ENCODE data around the gene RBM15B.

Gene RBM15B

GRCh38 chr3:51375571-51375970, 15.5 kb upstream of the RBM15B start:
- H4K20me1 ChIP-seq, result no peaks in the 10 kb centered on the region
- no peak for TF ChIP-seq Cebpa-rat (IDR thresholded peaks at IDR 0.05)
- peaks cover 27% of the 10 kb centered on the region for H3K4me1 ChIP-seq
- H3K27ac ChIP-seq, result no peak overlapping the region
- H3K4me3 ChIP-seq, result no peak overlapping the region
- no peaks in the 10 kb centered on the region for H3K36me3 ChIP-seq
- H3K27me3 ChIP-seq, result no peaks in the 10 kb centered on the region
- no peak overlapping the region for H3K9ac ChIP-seq
- H3K4me2 ChIP-seq, result no peak overlapping the region
- H3K9me3 ChIP-seq, result no peaks in the 10 kb centered on the region

DNA sequence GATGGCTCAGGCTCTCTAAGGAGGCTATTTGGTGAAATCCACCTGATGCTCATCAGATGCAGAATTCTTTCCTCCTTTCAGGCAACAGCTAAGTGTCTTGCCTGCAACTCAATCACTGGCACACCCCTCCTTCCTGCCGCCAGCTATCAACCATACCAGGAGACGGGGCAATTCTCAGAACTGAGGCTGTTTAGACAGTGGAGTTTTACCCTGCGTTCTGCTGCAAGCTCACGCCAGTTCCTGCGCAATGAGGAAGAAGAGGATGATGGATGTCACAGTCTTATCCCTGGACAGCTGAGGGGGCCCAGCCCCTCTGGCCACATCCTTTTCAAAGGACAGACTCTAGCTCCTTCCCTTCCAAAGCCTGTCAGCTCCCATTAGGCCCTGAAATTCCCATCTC, 13.0 kb upstream of the RBM15B start:
- peak overlapping the region; percentile 80 for H3K27ac ChIP-seq
- no peaks in the 10 kb centered on the region for H3K9me3 ChIP-seq
- no peaks in the 10 kb centered on the region for H3K36me3 ChIP-seq
- peaks cover 43% of the 10 kb centered on the region for H3K4me1 ChIP-seq
- no peak overlapping the region for H3K4me3 ChIP-seq
- TF ChIP-seq Cebpa-rat (IDR thresholded peaks at IDR 0.05), result no peak
- H3K4me2 ChIP-seq, result peak overlapping the region; percentile 84
- no peaks in the 10 kb centered on the region for H4K20me1 ChIP-seq
- H3K9ac ChIP-seq, result 0 out of 2 replicates have a peak overlapping the region, but pooled peaks have one; percentile 47
- no peaks in the 10 kb centered on the region for H3K27me3 ChIP-seq

DNA sequence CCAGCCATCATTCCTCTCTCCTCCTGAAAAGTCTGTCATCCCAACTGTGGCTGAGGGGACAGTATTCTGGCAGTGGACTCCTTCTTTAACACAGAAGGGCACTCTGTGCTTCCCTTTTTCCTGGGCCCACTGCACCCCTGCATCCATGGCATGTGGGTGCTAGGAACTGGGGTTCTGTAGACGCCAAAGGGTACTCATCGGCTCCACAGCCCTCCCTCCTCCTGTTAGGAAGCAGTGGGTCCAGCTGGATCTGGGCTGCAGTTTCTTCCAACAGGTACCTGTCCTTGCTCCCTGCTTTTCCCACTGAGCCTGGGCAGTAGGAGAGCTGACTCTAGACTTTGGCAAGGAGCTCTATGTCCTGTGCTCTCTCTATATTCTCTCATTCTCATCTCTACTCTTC, 12.4 kb upstream of the RBM15B start:
- H3K36me3 ChIP-seq, result no peaks in the 10 kb centered on the region
- H3K27me3 ChIP-seq, result no peaks in the 10 kb centered on the region
- peak overlapping the region; percentile 80 for H3K27ac ChIP-seq
- no peaks in the 10 kb centered on the region for H3K9me3 ChIP-seq
- peaks cover 49% of the 10 kb centered on the region for H3K4me1 ChIP-seq
- H4K20me1 ChIP-seq, result no peaks in the 10 kb centered on the region
- peak overlapping the region; percentile 84 for H3K4me2 ChIP-seq
- no peak for TF ChIP-seq Cebpa-rat (IDR thresholded peaks at IDR 0.05)
- peak overlapping the region; percentile 47; the same call in 1 of the 2 replicates for H3K9ac ChIP-seq
- H3K4me3 ChIP-seq, result no peak overlapping the region

- H3K27me3 ChIP-seq, result no peaks in the 10 kb centered on the region
- H3K9me3 ChIP-seq, result no peaks in the 10 kb centered on the region
- H3K36me3 ChIP-seq, result no peaks in the 10 kb centered on the region
- peaks cover 54% of the 10 kb centered on the region for H3K4me1 ChIP-seq
- H3K9ac ChIP-seq, result peak overlapping the region; percentile 65
- H4K20me1 ChIP-seq, result no peaks in the 10 kb centered on the region
- no peak for TF ChIP-seq Cebpa-rat (IDR thresholded peaks at IDR 0.05)
- H3K27ac ChIP-seq, result peak overlapping the region; percentile 80
- no peak overlapping the region; the same call in 1 of the 2 replicates for H3K4me3 ChIP-seq
- H3K4me2 ChIP-seq, result peak overlapping the region; percentile 84
These were observed 11.8 kb upstream of the RBM15B start for GRCh38 chr3:51379301-51379700.

DNA sequence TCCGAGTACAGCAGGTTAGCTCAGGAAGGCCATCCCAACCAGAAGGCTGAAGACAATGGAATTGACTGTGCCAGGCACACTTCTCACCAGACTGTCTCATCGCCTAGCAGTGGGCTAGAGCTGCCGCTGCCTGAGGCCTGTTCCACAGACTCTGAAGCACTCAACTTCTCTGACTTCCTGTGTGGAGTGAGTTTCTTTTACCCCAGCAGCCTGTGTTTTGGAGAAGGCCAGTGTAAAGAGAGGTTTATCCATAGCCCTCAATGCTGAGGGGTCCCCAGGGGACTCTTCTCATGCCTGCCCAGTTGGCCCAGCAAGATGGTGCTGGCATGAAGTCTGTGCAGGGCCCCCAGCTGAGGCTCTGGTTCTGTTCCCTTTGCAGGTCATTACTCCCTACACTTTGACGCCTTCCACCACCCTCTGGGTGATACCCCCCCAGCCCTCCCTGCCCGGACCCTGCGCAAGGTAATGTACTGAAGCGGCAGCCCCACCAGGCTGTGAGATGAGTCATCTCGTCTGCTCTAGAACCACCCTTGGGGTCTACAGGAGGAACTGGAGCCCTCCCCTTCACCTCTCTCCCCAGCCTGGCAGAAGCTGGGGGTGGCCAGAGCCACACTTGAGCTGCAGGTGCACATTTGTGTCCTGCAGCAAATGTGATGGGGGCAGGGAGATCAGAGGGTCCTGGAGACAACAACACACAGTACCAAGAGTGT, 11.2 kb upstream of the RBM15B start:
- H3K4me2 ChIP-seq, result peak overlapping the region; percentile 84
- H3K9ac ChIP-seq, result peak overlapping the region; percentile 65
- H3K27ac ChIP-seq, result peak overlapping the region; percentile 80

GRCh38 chr3:51380601-51381332, 10.3 kb upstream of the RBM15B start:
- H3K27ac ChIP-seq, result peak overlapping the region; percentile 80
- 0 out of 2 replicates have a peak overlapping the region, but pooled peaks have one; percentile 4 for H3K9ac ChIP-seq
- H4K20me1 ChIP-seq, result no peaks in the 10 kb centered on the region
- no peaks in the 10 kb centered on the region for H3K36me3 ChIP-seq
- peak overlapping the region; percentile 84 for H3K4me2 ChIP-seq
- TF ChIP-seq Cebpa-rat (IDR thresholded peaks at IDR 0.05), result no peak
- H3K9me3 ChIP-seq, result no peaks in the 10 kb centered on the region
- H3K4me1 ChIP-seq, result peaks cover 55% of the 10 kb centered on the region
- H3K27me3 ChIP-seq, result no peaks in the 10 kb centered on the region
- H3K4me3 ChIP-seq, result no peak overlapping the region

More for the DNA sequence above, 11.2 kb upstream of the RBM15B start:
- no peak for TF ChIP-seq Cebpa-rat (IDR thresholded peaks at IDR 0.05)
- Histone ChIP-seq H3K36me3 (no peaks in the 10 kb centered on the region), H3K4me1 (peaks cover 54% of the 10 kb centered on the region), H3K27me3 (no peaks in the 10 kb centered on the region), H3K4me3 (no peak overlapping the region; the same call in 1 of the 2 replicates), H4K20me1 (no peaks in the 10 kb centered on the region), H3K9me3 (no peaks in the 10 kb centered on the region)

DNA sequence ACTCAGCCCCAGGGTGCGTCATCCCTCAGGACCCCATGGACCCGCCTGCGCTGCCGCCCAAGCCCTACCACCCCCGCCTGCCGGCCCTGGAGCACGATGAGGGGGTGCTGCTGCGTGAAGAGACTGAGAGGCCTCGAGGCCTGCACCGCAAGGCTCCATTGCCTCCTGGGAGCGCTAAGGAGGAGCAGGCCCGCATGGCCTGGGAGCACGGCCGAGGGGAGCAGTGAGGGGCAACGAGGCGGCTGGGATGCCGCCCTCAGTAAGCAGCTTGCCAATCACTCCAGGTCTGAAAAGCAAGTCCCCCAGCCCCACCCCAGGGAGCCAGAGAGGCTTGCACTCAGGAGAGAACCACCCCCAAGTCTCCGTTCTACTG, 9.8 kb upstream of the RBM15B start:
- no peak overlapping the region for H3K4me3 ChIP-seq
- H3K4me1 ChIP-seq, result peaks cover 60% of the 10 kb centered on the region
- H3K27ac ChIP-seq, result no peak overlapping the region
- H3K27me3 ChIP-seq, result no peaks in the 10 kb centered on the region
- no peaks in the 10 kb centered on the region for H4K20me1 ChIP-seq
- no peak overlapping the region for H3K4me2 ChIP-seq
- no peaks in the 10 kb centered on the region for H3K9me3 ChIP-seq
- TF ChIP-seq Cebpa-rat (IDR thresholded peaks at IDR 0.05), result no peak
- H3K36me3 ChIP-seq, result no peaks in the 10 kb centered on the region
- H3K9ac ChIP-seq, result no peak overlapping the region

DNA sequence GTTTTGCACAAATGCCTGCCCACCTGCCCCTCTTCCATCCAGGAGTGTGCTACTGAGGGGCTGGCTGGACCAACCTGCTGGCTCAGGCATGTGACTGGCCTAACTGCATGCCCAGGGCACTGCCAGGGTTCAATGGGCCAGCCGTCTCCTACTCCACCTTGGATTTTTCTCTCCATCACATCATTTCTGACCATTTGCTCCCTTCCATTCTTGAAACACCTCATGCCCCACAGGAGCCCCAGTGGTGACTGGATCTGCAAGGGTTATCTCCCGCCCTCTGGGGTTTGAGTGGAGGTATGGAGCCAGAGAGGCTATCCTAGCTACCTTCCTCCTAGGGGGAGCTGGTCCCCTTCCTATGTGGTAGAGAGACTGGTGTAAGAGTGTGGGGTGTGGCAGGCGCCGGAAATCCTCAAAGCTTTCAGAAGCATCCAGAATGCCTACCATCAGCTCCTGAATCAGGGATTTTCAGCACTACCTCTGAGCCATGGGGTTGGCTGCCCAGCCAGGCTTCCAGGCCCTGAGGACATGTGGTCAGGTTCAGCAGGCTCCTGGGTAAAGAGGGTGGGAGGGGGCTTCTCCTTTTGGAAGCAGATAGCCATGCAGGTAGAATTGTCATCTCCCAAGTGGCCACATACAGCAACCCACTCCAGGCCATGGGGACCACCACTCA, 8.9 kb upstream of the RBM15B start:
- Histone ChIP-seq H3K4me1 (peaks cover 69% of the 10 kb centered on the region), H3K4me3 (no peak overlapping the region), H3K4me2 (no peak overlapping the region), H3K27ac (no peak overlapping the region), H4K20me1 (peaks cover 7% of the 10 kb centered on the region; the same call in 1 of the 2 replicates), H3K27me3 (no peaks in the 10 kb centered on the region), H3K36me3 (peaks cover 7% of the 10 kb centered on the region; the same call in 1 of the 2 replicates), H3K9me3 (no peaks in the 10 kb centered on the region), H3K9ac (no peak overlapping the region)
- no peak for TF ChIP-seq Cebpa-rat (IDR thresholded peaks at IDR 0.05)

DNA sequence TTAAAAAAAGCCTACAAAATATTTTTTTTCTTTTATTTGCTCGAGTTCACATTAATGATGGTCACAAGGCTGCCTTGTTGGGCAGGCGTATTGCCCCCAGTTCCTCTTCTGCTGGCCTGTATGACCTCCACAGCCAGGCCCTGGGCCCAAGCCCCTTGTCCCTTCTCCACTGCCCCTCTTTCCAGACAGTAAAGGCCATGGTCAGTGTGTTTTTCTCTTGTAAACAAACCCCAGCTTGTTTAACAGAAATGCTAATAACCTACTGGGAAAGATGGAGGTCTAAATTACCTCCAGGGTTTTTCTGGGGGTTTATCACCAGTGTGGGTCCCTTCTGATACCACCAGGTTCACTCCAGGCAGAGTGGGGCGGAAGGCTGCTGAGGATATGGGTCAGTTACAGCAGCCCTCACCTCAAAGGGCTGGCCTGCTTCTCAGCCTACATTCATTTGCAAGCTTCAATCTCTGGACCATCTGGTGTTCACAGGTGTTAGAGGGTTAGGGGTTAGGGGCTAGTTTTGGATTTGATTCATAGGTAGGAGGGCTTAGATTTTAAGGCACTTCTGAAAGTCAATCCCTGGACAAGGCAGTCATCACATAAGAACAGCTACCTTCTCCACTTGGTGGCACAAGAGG, 8.0 kb upstream of the RBM15B start:
- peaks cover 16% of the 10 kb centered on the region for H4K20me1 ChIP-seq
- H3K9ac ChIP-seq, result peak overlapping the region; percentile 98
- no peaks in the 10 kb centered on the region for H3K27me3 ChIP-seq
- peak overlapping the region; percentile 98 for H3K27ac ChIP-seq
- peaks cover 75% of the 10 kb centered on the region for H3K4me1 ChIP-seq
- H3K4me2 ChIP-seq, result peak overlapping the region; percentile 87
- peak overlapping the region; percentile 92; the same call in 1 of the 2 replicates for H3K4me3 ChIP-seq
- TF ChIP-seq Cebpa-rat (IDR thresholded peaks at IDR 0.05), result no peak
- H3K36me3 ChIP-seq, result peaks cover 15% of the 10 kb centered on the region
- H3K9me3 ChIP-seq, result no peaks in the 10 kb centered on the region
